Pancreas (tissue), 10 donors: ENCODE data around the gene PTPN20. TPM values are rescaled to one million over a fixed set of nuclear protein-coding genes. Genes with fewer than 3 reads are reported as not detected.
"Not testable (repeated sequence)": the region's sequence is repeated elsewhere in the genome, so short reads cannot be mapped to it uniquely, and the experiment has no call there.

Experiments used
- ATAC-seq, 4 donors: fragments of 200-7000 bp; cut with Tn5 transposase; one replicate each; pipeline versions ENCODE4 v1.8.0 to v1.9.1; 2020; ENCODE audit warnings: mild to moderate bottlenecking in 4 of 4, moderate library complexity in 4 of 4
- DNase-seq, 6 donors: peaks; one replicate each; pipeline ENCODE4 v3.0.0-alpha.2; 2020
- FAIRE-seq: peaks from 2 replicates; lab custom pipeline; 2012; peaks lifted over from hg19 to GRCh38; lab: Jason Lieb, UNC
- H3K27ac ChIP-seq, 4 donors: fragments of 200-600 bp; sonication (generic); 1 replicate in 3 of 4; 2 replicates in 1 of 4; pipeline versions ENCODE4 v1.5.0 to v1.8.0; 2020
- H3K27me3 ChIP-seq, 4 donors: fragments of 200-600 bp; one replicate each; pipeline ENCODE4 v1.8.0; 2021
- H3K36me3 ChIP-seq, 3 donors: fragments of 200-600 bp; sonication (generic) in 1 of 3; one replicate each; pipeline versions ENCODE4 v1.5.0 to v1.8.0; 2020 to 2021
- H3K4me1 ChIP-seq, 3 donors: fragments of 200-600 bp; one replicate each; pipeline ENCODE4 v1.8.0; 2021
- H3K4me3 ChIP-seq, 4 donors: fragments of 200-600 bp; sonication (generic) in 2 of 4; one replicate each; pipeline versions ENCODE4 v1.5.0 to v1.8.0; 2020 to 2021
- H3K9me3 ChIP-seq, 4 donors: fragments of 200-600 bp; one replicate each; pipeline ENCODE4 v1.8.0; 2021
- WGBS, 2 donors: extraction: QIAGEN DNeasy Blood & Tissue Kit; methylation state at CpG; one replicate each; pipeline ENCODE4 v1.1.7; 2013; 5-methylcytosine and 5-hydroxymethylcytosine counted together
- intact Hi-C, 3 donors: fragments of 100-400 bp; cut with DNase I; formaldehyde crosslinking; loops; one replicate each; pipeline versions ENCODE4 v1.11.1 to v1.14.2; 2022
- polyA plus RNA-seq, 2 donors: library from polyadenylated mRNA; stranded (reverse); fragments of 200-250 nt; gene quantifications; one replicate each; pipeline ENCODE4 v1.2.3, GENCODE V29; 2013
- total RNA-seq, 6 donors: library from RNA; stranded (reverse); fragmentation: NEBNext Ultra II Directional in 4 of 6; extraction: Animal tissue kit (Norgen Biotek cat#: 25700) in 4 of 6; gene quantifications; one replicate each; pipeline versions ENCODE4 v1.2.1 to v1.2.4, GENCODE V29; 2021 to 2023
- donor health status: healthy with polysubstance abuse.
- donor health status: DM: no; HTN: no; CAD: no; lungs with moderate emphysema.
- donor health status: DM: no; HTN: no; CAD: no.
- donor health status: control.
- donor health status: control.
- donor health status: Bipolar disorder and iron deficiency.
- donor health status: DM: yes; HTN: yes; CAD: no.
- donor health status: DM: no; HTN: no; CAD: no.
- donor health status: DM: no; HTN: no; CAD: no.
- donor health status: DM: yes; HTN: yes; CAD: no.

The PTPN20 gene, protein sequence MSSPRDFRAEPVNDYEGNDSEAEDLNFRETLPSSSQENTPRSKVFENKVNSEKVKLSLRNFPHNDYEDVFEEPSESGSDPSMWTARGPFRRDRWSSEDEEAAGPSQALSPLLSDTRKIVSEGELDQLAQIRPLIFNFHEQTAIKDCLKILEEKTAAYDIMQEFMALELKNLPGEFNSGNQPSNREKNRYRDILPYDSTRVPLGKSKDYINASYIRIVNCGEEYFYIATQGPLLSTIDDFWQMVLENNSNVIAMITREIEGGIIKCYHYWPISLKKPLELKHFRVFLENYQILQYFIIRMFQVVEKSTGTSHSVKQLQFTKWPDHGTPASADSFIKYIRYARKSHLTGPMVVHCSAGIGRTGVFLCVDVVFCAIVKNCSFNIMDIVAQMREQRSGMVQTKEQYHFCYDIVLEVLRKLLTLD
- total RNA-seq (1 to 10 TPM; 1.4 to 8.3 (median 3.3) TPM), polyA plus RNA-seq (1 to 10 TPM; 2.6 to 3.2 TPM)

DNA sequence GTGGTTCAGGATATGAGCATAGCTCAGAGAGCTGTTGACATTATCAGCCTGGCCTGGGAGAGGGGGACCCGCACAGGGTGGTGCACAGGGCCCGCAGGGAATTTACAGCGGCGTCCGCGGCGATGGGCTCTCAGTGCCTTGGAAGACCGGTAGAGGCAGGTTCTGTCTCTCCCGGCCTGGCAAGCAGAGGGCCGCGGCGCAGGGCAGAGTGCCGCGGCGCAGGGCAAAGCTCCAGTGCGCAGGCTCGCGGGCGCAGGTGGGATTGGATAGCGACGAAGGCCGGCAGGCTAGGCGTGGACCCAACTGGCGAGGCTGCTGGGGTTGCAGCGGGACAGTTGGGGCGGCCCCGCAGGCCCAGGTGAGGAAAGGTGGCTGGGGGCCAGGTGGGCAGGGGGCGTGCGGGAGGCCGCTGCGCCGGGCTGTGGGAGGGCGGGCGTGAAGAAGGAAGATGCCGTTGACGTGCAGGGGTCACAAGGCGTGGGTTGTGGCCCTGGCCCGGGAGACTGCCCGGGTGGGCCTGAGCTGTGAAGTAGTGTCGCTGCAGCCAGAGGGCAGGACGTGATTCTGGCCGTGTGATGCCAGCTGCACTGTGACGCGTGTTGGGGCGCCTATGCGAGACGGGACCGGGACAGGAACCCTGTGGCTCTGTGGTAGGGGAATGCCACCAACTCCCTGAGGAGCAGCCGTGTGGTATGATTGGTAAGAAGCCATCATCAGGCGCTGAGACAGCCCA, at the start of gene PTPN20:
PTPN20 (plus strand) TSS at position 285 of the 733 bp plus-strand sequence. CDS start 21,072 bp downstream, outside the sequence.
- FAIRE-seq, H3K27ac ChIP-seq, H3K27me3 ChIP-seq, H3K36me3 ChIP-seq, intact Hi-C loops, H3K4me1 ChIP-seq, H3K9me3 ChIP-seq: not testable (repeated sequence)
- WGBS, 2 donors: 7 to 9% methylated on average over 19 to 23 of the region's 50 CpGs
- ATAC-seq (peak; percentile 99 to 100 (median 99)), DNase-seq (peak; percentile 63 to 90 (median 76))
- H3K4me3 ChIP-seq: peak within 1 kb of the TSS in 1 of 4 donors; percentile 37

DNA sequence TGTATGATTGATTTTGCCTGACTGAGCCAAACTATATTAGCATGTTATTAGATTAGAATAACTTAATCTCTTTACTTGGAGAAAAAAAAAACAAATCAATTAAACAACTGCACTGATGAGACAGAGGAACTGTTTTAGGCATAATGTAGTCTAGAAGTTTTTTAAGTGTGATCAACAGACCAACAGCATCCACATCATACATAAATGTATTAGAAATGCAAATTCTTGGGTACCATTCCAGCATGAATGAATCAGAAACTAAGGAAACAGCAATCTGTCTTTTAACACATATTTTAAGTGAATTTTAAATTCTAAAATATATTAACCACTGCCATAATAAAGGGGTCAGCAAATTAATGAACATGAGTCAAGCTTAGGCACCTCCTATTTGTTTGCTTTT, 41.5 kb upstream of the PTPN20 start:
- H3K27me3 ChIP-seq, H3K36me3 ChIP-seq, H3K4me3 ChIP-seq, FAIRE-seq, DNase-seq, H3K4me1 ChIP-seq, H3K27ac ChIP-seq, H3K9me3 ChIP-seq, ATAC-seq, intact Hi-C loops: not testable (repeated sequence)

DNA sequence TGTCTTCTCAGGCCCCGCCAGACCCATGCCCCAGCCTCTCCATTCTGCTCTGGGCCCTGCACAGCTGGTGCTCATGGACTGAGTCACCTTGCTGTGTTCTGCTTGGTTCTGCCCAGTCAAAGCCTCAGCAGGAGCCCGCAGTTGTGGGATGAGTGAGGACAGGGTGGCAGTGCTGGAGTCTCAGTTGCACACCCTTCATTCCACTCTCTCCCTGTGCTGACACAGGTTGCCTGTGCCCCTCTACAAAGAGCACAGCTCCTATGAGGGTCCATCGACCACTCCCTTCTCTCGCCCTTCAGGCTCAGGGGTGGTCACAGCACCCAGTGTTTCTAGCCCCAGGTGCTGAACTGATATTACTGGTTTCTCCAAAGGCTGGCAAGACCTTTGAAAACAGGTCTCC, 39.6 kb upstream of the PTPN20 start:
- ATAC-seq, H3K4me3 ChIP-seq, H3K4me1 ChIP-seq, FAIRE-seq, intact Hi-C loops, H3K27me3 ChIP-seq, H3K9me3 ChIP-seq, H3K36me3 ChIP-seq, H3K27ac ChIP-seq: not testable (repeated sequence)
- whole genome bisulfite sequencing, 2 donors: 75 to 90% methylated on average over 4 of the region's 4 CpGs
- peak in 1 of 6 donors; percentile 10 for DNase-seq

DNA sequence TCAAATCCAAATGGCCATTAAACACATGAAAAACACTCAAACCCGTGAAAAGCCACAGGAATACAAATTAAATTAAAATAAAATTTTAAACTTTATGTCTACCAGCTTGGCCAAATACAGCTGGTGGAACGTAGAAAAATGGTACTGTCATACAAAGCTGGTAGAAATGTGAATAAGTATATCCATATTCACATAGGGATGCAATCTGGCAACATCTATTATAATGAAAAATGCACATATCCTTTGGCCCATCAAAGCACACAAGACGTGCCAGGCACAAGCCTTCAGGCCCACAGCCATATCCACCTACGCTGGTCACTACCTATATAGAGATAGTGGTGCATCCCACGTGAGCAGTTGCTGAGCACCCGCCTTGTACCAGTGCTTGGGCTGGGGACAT, 35.9 kb upstream of the PTPN20 start:
- H3K27me3 ChIP-seq, DNase-seq, intact Hi-C loops, ATAC-seq, H3K4me3 ChIP-seq, H3K4me1 ChIP-seq, FAIRE-seq, H3K27ac ChIP-seq, H3K9me3 ChIP-seq, H3K36me3 ChIP-seq: not testable (repeated sequence)
- 69 to 84% methylated on average over 2 of the region's 6 CpGs for WGBS, 2 donors

DNA sequence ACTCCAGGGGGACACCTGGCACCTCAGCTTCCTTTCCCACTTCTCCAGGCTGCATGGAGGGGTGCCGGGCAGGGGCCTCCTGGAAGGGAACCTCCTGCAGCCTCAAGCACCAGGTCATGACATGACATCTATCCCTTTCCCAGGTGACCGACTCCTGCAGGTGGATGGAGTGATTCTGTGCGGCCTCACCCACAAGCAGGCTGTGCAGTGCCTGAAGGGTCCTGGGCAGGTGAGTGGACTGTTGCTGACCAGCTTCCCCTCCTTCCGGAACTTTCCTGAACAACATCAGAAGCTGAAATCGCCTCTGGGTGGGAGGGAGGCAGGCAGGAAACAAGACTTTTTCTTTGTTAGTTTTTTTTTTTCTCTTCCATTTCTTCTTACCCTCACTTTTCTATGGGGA, 34.5 kb upstream of the PTPN20 start:
- FAIRE-seq, intact Hi-C loops: not testable (repeated sequence)

DNA sequence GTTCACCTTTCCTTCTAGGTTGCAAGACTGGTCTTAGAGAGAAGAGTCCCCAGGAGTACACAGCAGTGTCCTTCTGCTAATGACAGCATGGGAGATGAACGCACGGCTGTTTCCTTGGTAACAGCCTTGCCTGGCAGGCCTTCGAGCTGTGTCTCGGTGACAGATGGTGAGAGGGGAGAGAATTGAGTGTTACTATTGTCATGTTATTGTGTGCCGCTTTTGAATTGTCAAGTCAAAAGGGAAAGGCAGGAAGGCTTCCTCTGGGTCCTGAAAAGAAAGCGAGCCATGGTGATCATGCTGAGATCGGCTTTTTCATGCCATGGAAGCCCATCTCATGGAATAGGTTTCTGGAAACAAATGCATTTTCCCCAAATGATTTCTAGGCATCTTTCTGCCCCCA, 32.5 kb upstream of the PTPN20 start:
- WGBS, 2 donors: 52 to 56% methylated on average over 7 of the region's 7 CpGs
- FAIRE-seq, H3K4me3 ChIP-seq, H3K9me3 ChIP-seq, H3K36me3 ChIP-seq, H3K4me1 ChIP-seq, H3K27me3 ChIP-seq, intact Hi-C loops, DNase-seq, H3K27ac ChIP-seq: not testable (repeated sequence)
- peak in 3 of 4 donors; percentile 39 to 86 (median 75) for ATAC-seq

More for the DNA sequence above, 34.5 kb upstream of the PTPN20 start:
- peak in 1 of 6 donors; percentile 13 for DNase-seq
- not testable (repeated sequence) for ATAC-seq, H3K36me3 ChIP-seq, H3K4me3 ChIP-seq, H3K9me3 ChIP-seq, H3K4me1 ChIP-seq, H3K27ac ChIP-seq, H3K27me3 ChIP-seq
- 76 to 87% methylated on average over 3 to 4 of the region's 5 CpGs for WGBS, 2 donors

DNA sequence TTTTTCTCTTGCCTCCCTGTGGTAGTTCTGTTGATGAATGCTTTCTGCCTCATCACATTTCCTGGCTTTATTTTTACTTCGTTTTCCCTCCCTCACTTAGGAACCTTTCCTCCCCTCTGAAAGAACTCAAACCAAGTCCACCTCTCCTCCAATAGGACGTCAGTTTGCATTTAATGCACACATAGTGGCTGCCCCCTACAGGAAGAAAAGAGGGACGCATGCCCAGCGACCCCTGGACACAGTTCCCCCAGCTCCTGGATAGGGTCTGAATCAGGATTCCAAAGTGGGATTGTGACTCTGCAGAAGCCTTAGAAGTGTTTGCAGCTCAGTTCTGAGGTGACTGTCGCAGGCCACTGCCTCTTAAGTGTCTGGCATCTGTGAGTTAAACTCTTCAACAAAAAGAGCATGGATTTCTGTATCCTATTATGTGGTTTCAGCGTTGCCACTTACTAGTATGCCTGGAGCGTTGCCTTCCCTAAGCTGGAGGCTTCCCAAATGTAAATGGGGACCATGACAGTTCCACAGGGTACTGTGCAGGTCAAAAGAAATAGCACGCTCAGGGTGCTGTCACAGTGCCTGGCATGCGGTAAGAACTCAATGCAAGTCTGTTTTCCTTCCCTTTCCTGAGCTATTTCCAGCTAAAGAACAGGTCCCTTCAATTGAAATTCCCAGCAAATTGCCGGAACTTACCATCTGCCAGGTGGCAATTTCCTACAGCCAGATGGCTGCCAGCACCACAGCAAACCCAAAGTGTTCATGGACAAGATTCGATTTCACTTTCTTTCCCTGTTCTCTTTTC, 20.2 kb upstream of the PTPN20 start:
- H3K4me3 ChIP-seq, H3K4me1 ChIP-seq, H3K9me3 ChIP-seq, intact Hi-C loops, ATAC-seq, H3K36me3 ChIP-seq, H3K27me3 ChIP-seq, H3K27ac ChIP-seq, DNase-seq, FAIRE-seq: not testable (repeated sequence)
- WGBS, 2 donors: 45 to 61% methylated on average over 8 to 9 of the region's 11 CpGs

DNA sequence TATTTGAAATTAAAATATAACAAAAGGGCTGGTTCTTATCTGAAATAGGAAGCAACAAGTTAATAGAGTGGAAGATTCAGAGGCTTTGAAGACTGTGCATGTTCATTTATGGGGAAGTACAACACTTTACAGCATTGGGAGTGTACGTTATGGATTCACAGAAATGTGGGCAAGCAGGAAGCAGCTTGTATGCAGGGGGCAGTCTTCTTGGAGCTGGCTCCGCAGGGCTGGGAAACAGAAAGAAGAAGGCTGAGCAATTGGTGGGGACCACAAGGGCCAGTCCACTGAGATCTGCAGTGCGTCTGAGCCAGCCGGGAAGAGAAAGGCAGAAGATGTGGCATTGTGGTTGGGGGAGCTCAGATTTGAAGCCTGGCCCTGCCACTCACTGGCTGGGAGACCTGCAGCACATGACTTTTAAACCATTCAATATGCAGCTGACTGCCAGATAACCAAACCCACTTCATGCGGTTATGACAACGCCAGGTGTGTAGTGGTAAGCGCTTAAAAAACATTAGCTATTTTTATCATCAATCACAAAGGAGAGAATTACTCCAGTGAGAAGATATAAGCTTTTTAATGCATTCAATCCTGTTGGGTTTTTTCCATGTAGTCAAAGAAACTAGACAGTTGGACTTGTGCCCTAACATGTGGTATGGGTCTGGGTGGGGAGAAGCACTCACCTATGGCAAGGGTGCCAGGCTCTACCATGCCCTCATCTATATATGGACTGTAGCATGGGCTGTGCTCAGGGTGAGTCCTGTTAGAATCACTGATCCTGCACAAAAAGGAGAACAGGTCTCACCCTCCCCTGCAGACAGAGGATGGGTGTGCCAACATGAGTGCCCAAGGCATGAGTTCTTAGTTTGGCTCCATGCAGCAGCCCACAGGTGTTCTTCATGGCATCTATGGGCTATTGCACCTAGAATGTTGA, 14.2 kb upstream of the PTPN20 start:
- DNase-seq, intact Hi-C loops, H3K4me3 ChIP-seq, H3K36me3 ChIP-seq, H3K27ac ChIP-seq, ATAC-seq, H3K9me3 ChIP-seq, FAIRE-seq, H3K27me3 ChIP-seq, H3K4me1 ChIP-seq: not testable (repeated sequence)
- WGBS, 2 donors: 70 to 81% methylated on average over 6 to 7 of the region's 7 CpGs

DNA sequence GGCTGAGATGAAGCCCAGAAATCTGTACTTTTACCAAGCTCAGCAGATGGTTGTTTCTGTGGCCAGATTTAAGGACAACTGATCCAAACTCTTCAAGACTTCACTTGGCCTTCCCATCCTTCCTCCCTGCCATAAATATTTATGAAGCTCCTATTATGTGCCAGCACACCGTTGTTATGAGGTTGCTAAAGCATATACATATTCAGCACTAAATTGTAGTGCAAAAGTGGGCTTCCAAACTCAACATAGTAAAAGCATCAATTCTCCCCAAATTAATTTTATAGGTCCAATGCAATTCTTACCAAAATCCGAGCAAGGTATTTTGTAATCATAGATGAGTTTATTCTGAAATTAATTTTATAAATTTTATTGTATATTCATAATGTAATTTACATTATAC, 10.0 kb upstream of the PTPN20 start:
- intact Hi-C loops, H3K4me3 ChIP-seq, ATAC-seq, H3K4me1 ChIP-seq, FAIRE-seq, H3K27ac ChIP-seq, H3K9me3 ChIP-seq, DNase-seq, H3K27me3 ChIP-seq, H3K36me3 ChIP-seq: not testable (repeated sequence)
- 16 to 22% methylated on average over 2 of the region's 2 CpGs for WGBS, 2 donors

DNA sequence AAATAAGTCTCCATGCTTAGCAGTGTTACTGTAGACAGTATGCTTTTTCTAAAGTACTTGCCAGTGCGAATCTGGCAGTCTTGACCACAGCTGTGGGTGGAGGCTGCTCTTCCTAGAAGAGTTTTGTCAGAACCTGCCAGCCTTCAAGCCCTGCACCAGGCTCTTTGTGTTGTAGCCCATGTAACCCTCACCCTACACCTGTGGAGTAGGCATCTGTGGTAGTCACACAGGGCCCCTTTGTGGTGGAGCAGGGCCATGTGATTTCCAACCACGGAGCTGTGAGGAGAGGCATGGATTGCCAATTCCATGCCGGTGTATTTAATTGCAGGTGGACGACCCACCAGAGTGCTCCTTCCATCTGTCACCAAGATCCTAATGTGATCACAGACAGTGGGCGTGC, 7.4 kb upstream of the PTPN20 start:
- H3K27me3 ChIP-seq, FAIRE-seq, H3K4me1 ChIP-seq, H3K36me3 ChIP-seq, ATAC-seq, DNase-seq, H3K27ac ChIP-seq, intact Hi-C loops, H3K4me3 ChIP-seq, H3K9me3 ChIP-seq: not testable (repeated sequence)
- 83% methylated on average over 2 of the region's 5 CpGs; no CpG with 5 or more reads in 1 of the 2 donors for WGBS, 2 donors
